Thyroid gland (tissue), 4 donors: ENCODE measurements around the gene KCNJ9.

Source experiments
- CTCF ChIP-seq, 6 experiments: fragments of 200-600 bp in 3 of 6; fragments of 450-650 bp in 3 of 6; sonication (generic) in 3 of 6; IDR thresholded peaks; one replicate each; pipeline ENCODE4 v1.5.1; 2016 to 2019; ENCODE audit warnings: antibody characterized with exemption in 6 of 6, mild to moderate bottlenecking in 2 of 6, inconsistent platforms in 1 of 6, moderate library complexity in 1 of 6
- POLR2A ChIP-seq, 2 donors: fragments of 450-650 bp; IDR thresholded peaks; one replicate each; pipeline ENCODE4 v1.6.1; 2017; ENCODE audit warnings: antibody characterized with exemption in 2 of 2, mild to moderate bottlenecking in 2 of 2, moderate library complexity in 1 of 2

GRCh38 chr1:160045653-160046052 lies 35.7 kb upstream of the KCNJ9 start:
- TF ChIP-seq CTCF (IDR thresholded peaks at IDR 0.05) = no peak
- TF ChIP-seq POLR2A (IDR thresholded peaks at IDR 0.05) = no peak
